ENCODE measurements around the gene PDPN. TPM values are rescaled to one million over a fixed set of nuclear protein-coding genes. Genes with fewer than 3 reads are reported as not detected.

PDPN gene
- total and polyA plus RNA-seq, 2 of the 8 experiments (the other 6 are each of a cell fraction or from before 2014, with no cell fraction given), result 44.7 to 169 TPM

GRCh38 chr1:13549021-13549420 lies 34.6 kb upstream of the PDPN start (continued):
- TF ChIP-seq, protein P1, sequence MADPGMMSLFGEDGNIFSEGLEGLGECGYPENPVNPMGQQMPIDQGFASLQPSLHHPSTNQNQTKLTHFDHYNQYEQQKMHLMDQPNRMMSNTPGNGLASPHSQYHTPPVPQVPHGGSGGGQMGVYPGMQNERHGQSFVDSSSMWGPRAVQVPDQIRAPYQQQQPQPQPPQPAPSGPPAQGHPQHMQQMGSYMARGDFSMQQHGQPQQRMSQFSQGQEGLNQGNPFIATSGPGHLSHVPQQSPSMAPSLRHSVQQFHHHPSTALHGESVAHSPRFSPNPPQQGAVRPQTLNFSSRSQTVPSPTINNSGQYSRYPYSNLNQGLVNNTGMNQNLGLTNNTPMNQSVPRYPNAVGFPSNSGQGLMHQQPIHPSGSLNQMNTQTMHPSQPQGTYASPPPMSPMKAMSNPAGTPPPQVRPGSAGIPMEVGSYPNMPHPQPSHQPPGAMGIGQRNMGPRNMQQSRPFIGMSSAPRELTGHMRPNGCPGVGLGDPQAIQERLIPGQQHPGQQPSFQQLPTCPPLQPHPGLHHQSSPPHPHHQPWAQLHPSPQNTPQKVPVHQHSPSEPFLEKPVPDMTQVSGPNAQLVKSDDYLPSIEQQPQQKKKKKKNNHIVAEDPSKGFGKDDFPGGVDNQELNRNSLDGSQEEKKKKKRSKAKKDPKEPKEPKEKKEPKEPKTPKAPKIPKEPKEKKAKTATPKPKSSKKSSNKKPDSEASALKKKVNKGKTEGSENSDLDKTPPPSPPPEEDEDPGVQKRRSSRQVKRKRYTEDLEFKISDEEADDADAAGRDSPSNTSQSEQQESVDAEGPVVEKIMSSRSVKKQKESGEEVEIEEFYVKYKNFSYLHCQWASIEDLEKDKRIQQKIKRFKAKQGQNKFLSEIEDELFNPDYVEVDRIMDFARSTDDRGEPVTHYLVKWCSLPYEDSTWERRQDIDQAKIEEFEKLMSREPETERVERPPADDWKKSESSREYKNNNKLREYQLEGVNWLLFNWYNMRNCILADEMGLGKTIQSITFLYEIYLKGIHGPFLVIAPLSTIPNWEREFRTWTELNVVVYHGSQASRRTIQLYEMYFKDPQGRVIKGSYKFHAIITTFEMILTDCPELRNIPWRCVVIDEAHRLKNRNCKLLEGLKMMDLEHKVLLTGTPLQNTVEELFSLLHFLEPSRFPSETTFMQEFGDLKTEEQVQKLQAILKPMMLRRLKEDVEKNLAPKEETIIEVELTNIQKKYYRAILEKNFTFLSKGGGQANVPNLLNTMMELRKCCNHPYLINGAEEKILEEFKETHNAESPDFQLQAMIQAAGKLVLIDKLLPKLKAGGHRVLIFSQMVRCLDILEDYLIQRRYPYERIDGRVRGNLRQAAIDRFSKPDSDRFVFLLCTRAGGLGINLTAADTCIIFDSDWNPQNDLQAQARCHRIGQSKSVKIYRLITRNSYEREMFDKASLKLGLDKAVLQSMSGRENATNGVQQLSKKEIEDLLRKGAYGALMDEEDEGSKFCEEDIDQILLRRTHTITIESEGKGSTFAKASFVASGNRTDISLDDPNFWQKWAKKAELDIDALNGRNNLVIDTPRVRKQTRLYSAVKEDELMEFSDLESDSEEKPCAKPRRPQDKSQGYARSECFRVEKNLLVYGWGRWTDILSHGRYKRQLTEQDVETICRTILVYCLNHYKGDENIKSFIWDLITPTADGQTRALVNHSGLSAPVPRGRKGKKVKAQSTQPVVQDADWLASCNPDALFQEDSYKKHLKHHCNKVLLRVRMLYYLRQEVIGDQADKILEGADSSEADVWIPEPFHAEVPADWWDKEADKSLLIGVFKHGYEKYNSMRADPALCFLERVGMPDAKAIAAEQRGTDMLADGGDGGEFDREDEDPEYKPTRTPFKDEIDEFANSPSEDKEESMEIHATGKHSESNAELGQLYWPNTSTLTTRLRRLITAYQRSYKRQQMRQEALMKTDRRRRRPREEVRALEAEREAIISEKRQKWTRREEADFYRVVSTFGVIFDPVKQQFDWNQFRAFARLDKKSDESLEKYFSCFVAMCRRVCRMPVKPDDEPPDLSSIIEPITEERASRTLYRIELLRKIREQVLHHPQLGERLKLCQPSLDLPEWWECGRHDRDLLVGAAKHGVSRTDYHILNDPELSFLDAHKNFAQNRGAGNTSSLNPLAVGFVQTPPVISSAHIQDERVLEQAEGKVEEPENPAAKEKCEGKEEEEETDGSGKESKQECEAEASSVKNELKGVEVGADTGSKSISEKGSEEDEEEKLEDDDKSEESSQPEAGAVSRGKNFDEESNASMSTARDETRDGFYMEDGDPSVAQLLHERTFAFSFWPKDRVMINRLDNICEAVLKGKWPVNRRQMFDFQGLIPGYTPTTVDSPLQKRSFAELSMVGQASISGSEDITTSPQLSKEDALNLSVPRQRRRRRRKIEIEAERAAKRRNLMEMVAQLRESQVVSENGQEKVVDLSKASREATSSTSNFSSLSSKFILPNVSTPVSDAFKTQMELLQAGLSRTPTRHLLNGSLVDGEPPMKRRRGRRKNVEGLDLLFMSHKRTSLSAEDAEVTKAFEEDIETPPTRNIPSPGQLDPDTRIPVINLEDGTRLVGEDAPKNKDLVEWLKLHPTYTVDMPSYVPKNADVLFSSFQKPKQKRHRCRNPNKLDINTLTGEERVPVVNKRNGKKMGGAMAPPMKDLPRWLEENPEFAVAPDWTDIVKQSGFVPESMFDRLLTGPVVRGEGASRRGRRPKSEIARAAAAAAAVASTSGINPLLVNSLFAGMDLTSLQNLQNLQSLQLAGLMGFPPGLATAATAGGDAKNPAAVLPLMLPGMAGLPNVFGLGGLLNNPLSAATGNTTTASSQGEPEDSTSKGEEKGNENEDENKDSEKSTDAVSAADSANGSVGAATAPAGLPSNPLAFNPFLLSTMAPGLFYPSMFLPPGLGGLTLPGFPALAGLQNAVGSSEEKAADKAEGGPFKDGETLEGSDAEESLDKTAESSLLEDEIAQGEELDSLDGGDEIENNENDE (IDR thresholded peaks at IDR 0.05; ENCODE audit: insufficient replicate concordance, low read length), result no peak
- no peak for TF ChIP-seq GTF2F1 (IDR thresholded peaks at IDR 0.05; ENCODE audit: borderline replicate concordance, low read depth, low read length)
- TF ChIP-seq EP300 (IDR thresholded peaks at IDR 0.05; ENCODE audit: borderline replicate concordance in 1 of 2, low read depth in 2 of 2, low read length in 2 of 2), result no peak
- no peak for TF ChIP-seq TAF1 (IDR thresholded peaks at IDR 0.05; ENCODE audit: low read depth, low read length)
- no peak for TF ChIP-seq SP4 (IDR thresholded peaks at IDR 0.05; ENCODE audit: low read length)
- no peak for TF ChIP-seq BRCA1 (IDR thresholded peaks at IDR 0.05; ENCODE audit: low read depth, low read length)
- TF ChIP-seq, protein P2, sequence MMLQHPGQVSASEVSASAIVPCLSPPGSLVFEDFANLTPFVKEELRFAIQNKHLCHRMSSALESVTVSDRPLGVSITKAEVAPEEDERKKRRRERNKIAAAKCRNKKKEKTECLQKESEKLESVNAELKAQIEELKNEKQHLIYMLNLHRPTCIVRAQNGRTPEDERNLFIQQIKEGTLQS (IDR thresholded peaks at IDR 0.05; ENCODE audit: insufficient read depth, low read depth, low read length), result no peak
- no peak for TF ChIP-seq HDAC6 (IDR thresholded peaks at IDR 0.05; ENCODE audit: low read depth, low read length)
- TF ChIP-seq E2F6 (IDR thresholded peaks at IDR 0.05), result no peak
